Lung (tissue), 12 donors: ENCODE measurements around the gene TBKBP1. TPM values are rescaled to one million over a fixed set of nuclear protein-coding genes. Genes with fewer than 3 reads are reported as not detected.

Experiments used
- ATAC-seq: fragments of 200-7000 bp; cut with Tn5 transposase; one replicate; pipeline ENCODE4 v1.9.1; 2020; ENCODE audit warnings: moderate number of reproducible peaks; ENCODE audit not compliant: insufficient read depth, low FRiP score
- DNase-seq, 3 donors: peaks; one replicate each; pipeline ENCODE4 v3.0.0-alpha.2; 2013 to 2017
- H3K27ac ChIP-seq, 2 donors: one replicate each; pipeline ENCODE4 v1.5.1; 2013; ENCODE audit warnings: mild to moderate bottlenecking in 2 of 2, moderate library complexity in 2 of 2, control low read depth in 1 of 2, inconsistent platforms in 1 of 2, low read depth in 1 of 2, low read length in 1 of 2
- H3K27me3 ChIP-seq, 3 donors: one replicate each; pipeline ENCODE4 v1.5.1; 2013; ENCODE audit warnings: low read length in 2 of 3; ENCODE audit not compliant: control insufficient read depth in 3 of 3, insufficient read depth in 3 of 3
- H3K36me3 ChIP-seq, 4 donors: one replicate each; pipeline ENCODE4 v1.5.1; 2013; ENCODE audit warnings: low read length in 4 of 4, mild to moderate bottlenecking in 1 of 4, moderate library complexity in 1 of 4; ENCODE audit not compliant: control insufficient read depth in 4 of 4, insufficient read depth in 4 of 4
- H3K4me1 ChIP-seq, 5 donors: one replicate each; pipeline ENCODE4 v1.5.1; 2013; ENCODE audit warnings: low read length in 5 of 5, mild to moderate bottlenecking in 2 of 5, moderate library complexity in 1 of 5; ENCODE audit not compliant: control insufficient read depth in 5 of 5, insufficient read depth in 5 of 5
- H3K4me3 ChIP-seq: one replicate; pipeline ENCODE4 v1.5.1; 2013; ENCODE audit warnings: mild to moderate bottlenecking, control low read depth, moderate library complexity
- H3K9ac ChIP-seq, 2 donors: one replicate each; pipeline ENCODE4 v1.5.1; 2013; ENCODE audit warnings: low read length in 2 of 2, control low read depth in 1 of 2; ENCODE audit not compliant: insufficient read depth in 1 of 2
- H3K9me3 ChIP-seq, 4 donors: one replicate each; pipeline ENCODE4 v1.5.1; 2013; ENCODE audit warnings: low read length in 3 of 4, mild to moderate bottlenecking in 1 of 4, moderate library complexity in 1 of 4; ENCODE audit not compliant: control insufficient read depth in 4 of 4, insufficient read depth in 3 of 4
- CTCF ChIP-seq: IDR thresholded peaks from 2 replicates; pipeline ENCODE4 v1.5.1; 2012; ENCODE audit warnings: mild to moderate bottlenecking; ENCODE audit errors: control extremely low read depth, extremely low read depth
- WGBS, 2 donors: extraction: QIAGEN DNeasy Blood & Tissue Kit; methylation state at CpG; one replicate each; pipeline ENCODE4 v1.1.7; 2013; 5-methylcytosine and 5-hydroxymethylcytosine counted together
- polyA plus RNA-seq, 2 donors: library from polyadenylated mRNA; stranded (reverse); fragments of 200-250 nt; gene quantifications; one replicate each; pipeline ENCODE4 v1.2.1, GENCODE V29; 2013
- total RNA-seq, 2 donors: library from RNA; depleted of rRNA in 1 of 2; stranded (reverse); fragments of >200 nt in 1 of 2; gene quantifications; one replicate each; pipeline ENCODE4 v1.2.1, GENCODE V29; 2014 to 2021
- donor health status: control.
- donor health status: control.
- donor health status: Bipolar disorder and iron deficiency.
- donor health status: healthy.
- donor health status: DM: yes; HTN: yes; CAD: no.

TBKBP1 gene
- total and polyA plus RNA-seq, 4 donors, result 9.0 to 14.0 (median 12.1) TPM

GRCh38 chr17:47695429-47696376, 1.7 kb downstream of the TBKBP1 start:
- WGBS, 2 donors, result 31 to 38% methylated on average over 46 to 47 of the region's 47 CpGs
- Histone ChIP-seq H3K9me3 (no peaks in the 10 kb centered on the region), H3K4me1 (peaks cover 0 to 28% (median 11%) of the 10 kb centered on the region in 5 donors), H3K9ac (no peak overlapping the region), H3K27me3 (no peaks in the 10 kb centered on the region), H3K36me3 (peaks cover 3 to 22% (median 14%) of the 10 kb centered on the region in 4 donors), H3K27ac (peak overlapping the region; percentile 68 to 89), H3K4me3 (peak overlapping the region; percentile 12)
- DNase-seq (peak; percentile 53 to 72 (median 59)), ATAC-seq (peak; percentile 41)
- TF ChIP-seq CTCF, result no peak

GRCh38 chr17:47696717-47697642, 3.0 kb downstream of the TBKBP1 start:
- 78 to 90% methylated on average over 11 of the region's 11 CpGs for WGBS, 2 donors
- DNase-seq, result no peak
- no peak for ATAC-seq

More at GRCh38 chr17:47696717-47697642, 3.0 kb downstream of the TBKBP1 start:
- Histone ChIP-seq H3K9me3 (no peaks in the 10 kb centered on the region), H3K27ac (peak overlapping the region in 1 of 2 donors; percentile 18), H3K36me3 (peaks cover 3 to 32% (median 16%) of the 10 kb centered on the region in 4 donors), H3K27me3 (no peaks in the 10 kb centered on the region), H3K9ac (no peak overlapping the region), H3K4me3 (no peak overlapping the region), H3K4me1 (peaks cover 0 to 28% (median 11%) of the 10 kb centered on the region in 5 donors)
- TF ChIP-seq CTCF, result no peak
